Inflammatory macrophage (primary cell): ENCODE results near the gene OR2G6.
A peak's percentile ranks its signal among the peaks of the same experiment; 100 is the strongest.
"Not testable (repeated sequence)": the region's sequence is repeated elsewhere in the genome, so short reads cannot be mapped to it uniquely, and the experiment has no call there.

Experiments
- DNase-seq, 2 donors: peaks; one replicate each; pipeline ENCODE4 v3.0.0-alpha.2; 2020 to 2022
- total RNA-seq, 18 experiments: gene quantifications; one replicate each; lab custom pipeline; 2026; ENCODE audit warnings: mixed read lengths in 6 of 18, inconsistent platforms in 2 of 18; lab: John Stamatoyannopoulos, UW

Gene OR2G6
- 0 to 0.13 (median 0) reads per million in 18 experiments for total RNA-seq

GRCh38 chr1:248507773-248508172 lies at the start of gene OR2G6:
Gene OR2G6, plus strand, starts transcription at chr1:248508073. Its CDS starts 13,574 bp downstream, at chr1:248521647.
- not testable (repeated sequence) for DNase-seq

GRCh38 chr1:248459117-248459516 lies 48.8 kb upstream of the OR2G6 start:
- not testable (repeated sequence) for DNase-seq

DNA sequence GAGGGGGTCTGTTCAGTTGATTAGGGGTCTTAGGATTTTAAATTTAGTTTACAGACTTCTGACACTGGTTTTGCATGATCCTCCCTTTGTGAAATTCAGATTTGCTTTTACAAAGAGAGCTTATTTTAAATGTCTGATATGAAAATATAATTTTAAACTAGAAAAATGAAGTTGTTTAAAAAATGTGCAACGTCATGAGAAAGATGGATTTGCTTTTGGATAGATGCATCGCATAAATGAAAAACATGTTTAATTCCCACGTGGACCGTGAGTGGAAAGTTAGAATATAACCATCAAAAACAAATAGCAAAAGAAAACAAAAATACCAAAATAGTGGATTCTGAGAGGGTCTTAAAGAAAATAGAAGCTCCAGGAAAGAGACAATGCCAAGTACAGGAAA lies 36.7 kb upstream of the OR2G6 start:
- no peak for DNase-seq

DNA sequence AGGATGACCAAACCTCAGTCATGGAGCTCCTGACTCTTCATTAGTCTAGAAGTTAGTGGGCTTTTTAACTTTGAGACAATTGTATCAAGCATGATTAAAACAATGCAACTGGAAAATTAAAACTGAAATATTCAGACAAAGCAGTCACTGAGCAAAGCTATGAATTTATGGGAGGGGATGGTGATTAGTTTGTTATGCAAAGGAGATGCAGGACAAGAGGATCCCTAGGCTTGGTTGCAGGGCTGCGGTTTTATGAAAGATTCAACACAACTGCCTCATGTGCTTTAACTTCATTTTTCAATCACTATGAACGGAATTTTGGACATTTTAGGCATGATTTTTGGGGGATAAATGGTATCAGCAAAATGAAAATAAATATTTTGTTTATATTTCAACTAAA lies 35.8 kb upstream of the OR2G6 start:
- DNase-seq: not testable (repeated sequence)

DNA sequence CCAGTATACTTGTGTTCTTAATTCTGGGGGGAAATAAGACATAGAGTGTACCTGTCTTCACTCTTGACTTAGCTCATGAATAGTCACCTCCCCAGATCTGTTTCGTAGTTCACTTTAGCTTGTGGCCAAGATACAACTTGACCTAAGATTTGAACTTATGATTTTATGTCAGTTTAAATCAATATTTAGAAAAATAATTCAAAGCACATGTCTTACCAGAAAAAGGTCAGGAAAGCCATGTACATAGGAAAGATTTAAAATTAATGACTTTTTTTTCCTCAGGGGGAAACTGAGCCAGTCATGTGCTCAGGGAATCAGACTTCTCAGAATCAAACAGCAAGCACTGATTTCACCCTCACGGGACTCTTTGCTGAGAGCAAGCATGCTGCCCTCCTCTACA lies 34.8 kb upstream of the OR2G6 start, which contains the start of gene OR2T3:
TSS of gene OR2T3 (plus strand) at position 301 of the 400 bp plus-strand sequence. CDS start at position 301, 0 bp downstream.
- not testable (repeated sequence) for DNase-seq

- DNase-seq: not testable (repeated sequence)
Observed at GRCh38 chr1:248475660-248476059, 32.2 kb upstream of the OR2G6 start.

DNA sequence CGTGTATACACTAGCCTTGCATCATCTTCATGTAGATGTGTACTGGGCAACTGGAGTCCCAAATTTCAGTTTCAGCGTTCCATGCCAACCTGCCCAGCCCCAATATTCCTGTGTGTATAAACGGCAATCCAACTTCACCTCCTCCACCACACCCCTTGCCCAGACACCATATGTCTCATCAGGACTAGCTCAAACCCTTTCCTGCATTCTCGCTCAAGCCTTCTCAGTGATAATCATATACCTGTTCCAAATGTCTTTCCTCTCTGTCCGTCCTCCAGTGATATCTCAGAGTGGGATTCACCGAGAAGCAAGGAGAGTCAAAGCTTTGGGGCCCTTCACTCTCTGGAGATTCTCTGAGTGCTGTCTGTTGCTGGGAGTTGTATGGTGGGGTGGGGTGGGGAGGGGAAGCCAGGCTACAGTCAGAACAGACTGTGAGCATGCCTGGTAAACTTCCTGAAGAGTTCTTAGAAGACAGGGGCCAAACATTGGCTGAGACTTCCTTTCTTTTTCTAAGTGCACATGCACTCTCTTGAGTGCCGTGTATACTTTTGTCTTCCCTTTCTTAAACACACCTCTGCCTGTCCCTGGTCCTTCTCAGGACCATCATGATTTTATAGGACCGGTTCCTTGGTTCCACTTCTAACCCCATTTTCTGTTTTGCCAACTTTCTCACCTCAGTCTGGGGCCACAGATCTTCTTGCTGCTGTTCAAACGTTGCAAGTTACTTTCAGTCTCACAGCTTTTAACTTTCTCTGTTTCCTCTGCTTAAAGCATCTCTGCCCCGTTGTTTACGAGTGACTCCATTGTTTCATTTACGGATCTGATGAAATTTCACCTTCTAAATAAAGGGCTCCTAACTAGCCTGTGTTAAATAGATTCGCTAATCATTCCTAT lies 25.9 kb upstream of the OR2G6 start:
- not testable (repeated sequence) for DNase-seq

DNA sequence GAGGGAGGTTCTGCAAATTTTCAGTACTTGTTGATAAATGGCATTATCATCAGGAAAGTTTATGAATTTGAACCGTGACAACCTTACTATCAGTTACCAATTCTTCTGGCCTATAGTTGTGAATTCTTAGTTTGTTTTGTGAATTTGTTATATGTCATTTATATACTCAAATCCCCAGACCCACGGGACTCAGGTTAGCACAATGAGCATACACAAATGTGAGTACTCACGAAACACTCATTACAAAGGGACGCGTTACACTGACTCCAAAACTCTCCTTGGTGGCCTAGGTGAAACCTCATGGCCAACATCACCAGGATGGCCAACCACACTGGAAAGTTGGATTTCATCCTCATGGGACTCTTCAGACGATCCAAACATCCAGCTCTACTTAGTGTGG lies 19.6 kb upstream of the OR2G6 start, which contains the start of gene OR2T5:
TSS of gene OR2T5 (plus strand) at position 301 of the 400 bp plus-strand sequence. CDS start at position 301, 0 bp downstream.
- not testable (repeated sequence) for DNase-seq

GRCh38 chr1:248496661-248497060 lies 11.2 kb upstream of the OR2G6 start:
- DNase-seq: not testable (repeated sequence)

DNA sequence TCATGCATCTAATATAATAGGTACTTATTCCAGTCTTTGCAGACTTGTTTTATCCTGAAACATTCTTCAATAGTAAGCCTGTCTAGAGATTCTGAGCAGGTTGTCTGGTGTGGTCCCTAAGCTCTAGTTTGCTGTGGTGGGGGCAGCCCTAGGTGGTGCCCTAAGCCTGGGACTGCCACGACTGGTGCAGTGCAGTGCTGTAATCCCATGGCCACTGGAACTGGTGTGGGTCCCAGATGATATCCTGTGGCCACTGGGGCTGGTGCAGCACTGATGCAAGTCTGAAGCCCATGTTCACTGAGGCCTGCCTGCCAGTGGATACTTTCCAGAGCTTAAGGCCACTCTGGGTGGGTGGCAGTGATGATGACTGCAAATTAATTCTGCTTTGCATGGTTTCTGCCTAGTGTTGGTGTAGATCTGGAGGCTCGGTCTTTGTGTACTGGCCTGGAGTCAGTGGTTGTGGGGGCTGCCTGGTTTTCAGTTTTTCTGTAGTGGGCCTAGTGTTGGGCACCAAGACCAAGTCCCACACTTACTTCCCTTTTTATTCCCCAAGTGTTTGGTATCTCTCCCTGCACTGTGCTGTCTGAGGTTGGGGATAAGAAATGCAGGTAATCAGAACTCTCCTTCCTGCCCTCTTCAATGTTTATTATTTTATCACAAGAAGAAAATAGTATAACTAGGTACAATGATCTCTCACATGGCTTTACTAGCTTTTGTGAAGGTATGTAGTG lies 7.4 kb upstream of the OR2G6 start:
- not testable (repeated sequence) for DNase-seq

DNA sequence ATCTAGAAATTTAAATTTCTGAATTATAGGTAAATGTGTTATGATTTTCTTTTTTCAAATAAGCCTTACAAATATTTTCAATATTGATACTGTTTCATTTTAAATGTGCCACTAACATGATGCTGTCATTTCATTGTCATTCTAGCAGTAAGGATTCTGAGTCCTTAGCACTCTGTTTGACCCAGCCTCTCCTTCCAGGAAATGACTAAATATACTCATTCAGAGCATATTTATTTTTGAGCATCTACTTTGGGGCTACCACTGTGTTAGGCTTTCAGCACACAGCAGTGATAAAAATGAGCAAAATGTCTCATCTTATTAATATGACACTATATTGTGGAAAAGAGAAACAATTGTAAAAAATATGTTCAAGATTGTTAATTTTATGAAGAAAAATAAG lies 2.3 kb downstream of the OR2G6 start:
- DNase-seq: not testable (repeated sequence)

DNA sequence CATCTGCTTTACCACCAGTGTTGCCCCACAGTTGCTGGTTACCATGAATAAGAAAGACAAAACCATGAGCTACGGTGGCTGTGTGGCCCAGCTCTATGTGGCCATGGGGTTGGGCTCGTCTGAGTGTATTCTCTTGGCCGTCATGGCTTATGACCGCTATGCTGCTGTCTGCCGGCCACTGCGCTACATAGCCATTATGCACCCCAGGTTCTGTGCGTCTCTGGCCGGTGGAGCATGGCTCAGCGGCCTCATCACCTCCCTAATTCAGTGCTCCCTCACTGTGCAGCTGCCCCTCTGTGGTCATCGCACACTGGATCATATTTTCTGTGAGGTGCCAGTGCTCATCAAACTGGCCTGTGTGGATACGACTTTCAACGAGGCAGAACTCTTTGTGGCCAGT lies 14.0 kb downstream of the OR2G6 start:
- no peak for DNase-seq

GRCh38 chr1:248537449-248537848 lies 29.6 kb downstream of the OR2G6 start:
- DNase-seq: not testable (repeated sequence)

DNA sequence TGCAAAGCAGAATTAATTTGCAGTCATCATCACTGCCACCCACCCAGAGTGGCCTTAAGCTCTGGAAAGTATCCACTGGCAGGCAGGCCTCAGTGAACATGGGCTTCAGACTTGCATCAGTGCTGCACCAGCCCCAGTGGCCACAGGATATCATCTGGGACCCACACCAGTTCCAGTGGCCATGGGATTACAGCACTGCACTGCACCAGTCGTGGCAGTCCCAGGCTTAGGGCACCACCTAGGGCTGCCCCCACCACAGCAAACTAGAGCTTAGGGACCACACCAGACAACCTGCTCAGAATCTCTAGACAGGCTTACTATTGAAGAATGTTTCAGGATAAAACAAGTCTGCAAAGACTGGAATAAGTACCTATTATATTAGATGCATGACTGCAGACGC lies 39.5 kb downstream of the OR2G6 start:
- DNase-seq: not testable (repeated sequence)

- not testable (repeated sequence) for DNase-seq
Observed at GRCh38 chr1:248551027-248551426, 43.2 kb downstream of the OR2G6 start.

DNA sequence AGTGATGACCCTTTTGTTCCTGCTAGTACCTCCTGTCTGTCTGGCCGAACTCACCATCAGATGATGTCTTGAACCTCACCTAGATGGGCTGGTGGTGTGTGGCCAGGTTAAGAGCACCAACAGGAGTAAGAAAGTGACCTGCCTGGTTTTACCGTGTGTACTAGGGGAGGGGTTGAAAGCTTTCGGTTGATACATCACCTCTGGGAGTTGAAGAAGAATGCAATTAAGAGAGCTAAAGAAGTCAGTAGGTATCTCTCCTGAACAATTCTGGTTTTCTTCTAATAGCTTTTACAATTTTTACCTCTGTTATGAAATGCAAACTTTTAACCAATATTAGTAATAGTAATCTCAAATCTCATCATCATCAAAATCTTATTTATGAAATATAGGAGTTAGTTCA lies 54.8 kb downstream of the OR2G6 start, which contains the start of gene OR2T29:
TSS of gene OR2T29 (minus strand) at position 101 of the 400 bp plus-strand sequence. CDS start 3,281 bp downstream, outside the sequence.
- not testable (repeated sequence) for DNase-seq

DNA sequence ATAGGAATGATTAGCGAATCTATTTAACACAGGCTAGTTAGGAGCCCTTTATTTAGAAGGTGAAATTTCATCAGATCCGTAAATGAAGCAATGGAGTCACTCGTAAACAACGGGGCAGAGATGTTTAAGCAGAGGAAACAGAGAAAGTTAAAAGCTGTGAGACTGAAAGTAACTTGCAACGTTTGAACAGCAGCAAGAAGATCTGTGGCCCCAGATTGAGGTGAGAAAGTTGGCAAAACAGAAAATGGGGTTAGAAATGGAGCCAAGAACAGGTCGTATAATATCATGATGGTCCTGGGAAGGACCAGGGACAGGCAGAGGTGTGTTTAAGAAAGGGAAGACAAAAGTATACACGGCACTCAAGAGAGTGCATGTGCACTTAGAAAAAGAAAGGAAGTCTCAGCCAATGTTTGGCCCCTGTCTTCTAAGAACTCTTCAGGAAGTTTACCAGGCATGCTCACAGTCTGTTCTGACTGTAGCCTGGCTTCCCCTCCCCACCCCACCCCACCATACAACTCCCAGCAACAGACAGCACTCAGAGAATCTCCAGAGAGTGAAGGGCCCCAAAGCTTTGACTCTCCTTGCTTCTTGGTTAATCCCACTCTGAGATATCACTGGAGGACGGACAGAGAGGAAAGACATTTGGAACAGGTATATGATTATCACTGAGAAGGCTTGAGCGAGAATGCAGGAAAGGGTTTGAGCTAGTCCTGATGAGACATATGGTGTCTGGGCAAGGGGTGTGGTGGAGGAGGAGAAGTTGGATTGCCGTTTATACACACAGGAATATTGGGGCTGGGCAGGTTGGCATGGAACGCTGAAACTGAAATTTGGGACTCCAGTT lies 57.9 kb downstream of the OR2G6 start:
- DNase-seq: not testable (repeated sequence)

DNA sequence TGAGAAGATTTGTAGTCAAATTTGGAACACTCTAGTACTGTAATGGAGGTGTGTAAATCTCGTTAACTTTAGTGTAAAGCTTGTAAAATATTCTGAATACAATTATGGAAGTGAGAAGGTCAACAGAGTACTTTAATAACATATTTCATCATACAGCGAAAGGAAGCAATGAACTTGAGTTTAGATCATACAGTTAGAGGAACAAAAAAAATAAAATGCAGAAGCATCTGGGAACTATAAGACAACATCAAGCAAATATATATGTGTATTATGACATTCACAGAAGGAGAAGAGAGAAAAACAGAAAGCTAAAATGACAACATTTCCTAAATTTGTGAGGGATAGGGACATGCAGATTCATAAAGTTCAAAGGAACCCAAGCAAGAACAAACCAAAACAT lies 61.2 kb downstream of the OR2G6 start:
- peak; percentile 15 to 91 for DNase-seq

DNA sequence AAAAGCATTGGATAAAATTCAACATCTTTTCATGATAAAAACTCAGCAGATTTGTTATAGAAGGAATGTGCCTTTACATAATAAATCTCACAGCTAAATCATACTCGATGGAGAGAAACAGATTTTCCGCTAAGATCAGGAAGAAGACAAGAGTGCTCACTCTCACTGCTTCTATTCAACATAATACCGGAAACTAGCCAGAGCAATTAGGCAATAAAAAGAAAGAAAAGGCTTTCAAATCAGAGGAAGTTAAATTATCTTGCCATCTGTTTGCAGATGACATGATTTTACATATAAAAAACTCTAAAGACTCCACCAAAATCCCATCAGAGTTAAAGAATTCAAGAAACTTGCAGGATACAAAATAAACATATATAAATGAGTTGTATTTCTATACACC lies 62.9 kb downstream of the OR2G6 start:
- DNase-seq: peak in 1 of 2 donors; percentile 63

DNA sequence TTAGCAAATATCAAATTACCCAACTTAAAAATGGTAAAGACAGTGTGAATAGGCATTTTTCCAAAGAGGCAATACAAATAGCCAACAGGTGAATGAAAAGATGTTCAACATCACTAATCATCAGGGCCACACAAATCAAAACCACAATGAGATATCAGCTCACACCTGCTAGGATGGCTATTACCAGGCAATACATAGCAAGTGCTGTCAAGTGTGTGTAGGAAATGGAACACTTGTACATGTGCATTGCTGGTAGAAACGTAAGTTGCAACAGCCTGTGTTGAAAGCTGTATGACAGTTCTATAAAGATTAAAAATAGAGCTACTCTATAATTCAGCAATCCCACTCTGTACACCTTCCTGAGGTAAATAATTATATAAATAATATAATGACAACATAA lies 64.2 kb downstream of the OR2G6 start:
- not testable (repeated sequence) for DNase-seq

DNA sequence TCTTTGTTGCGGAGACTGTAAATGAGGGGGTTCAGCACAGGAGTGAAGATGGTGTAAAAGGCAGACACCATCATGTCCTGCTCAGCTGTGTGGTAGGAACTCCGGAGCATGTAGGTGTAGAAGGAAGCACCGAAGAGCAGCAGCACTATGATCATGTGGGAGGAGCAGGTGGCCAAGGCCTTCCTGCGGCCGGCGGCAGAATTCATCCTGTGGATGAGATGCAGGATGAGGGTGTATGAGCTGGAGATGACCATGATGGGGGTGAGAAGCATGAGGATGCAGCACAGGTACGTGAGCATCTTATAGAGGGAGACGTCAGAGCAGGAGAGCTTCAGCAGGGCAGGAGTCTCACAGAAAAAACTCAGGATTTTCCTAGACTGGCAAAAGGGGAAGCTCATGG lies 66.0 kb downstream of the OR2G6 start:
- DNase-seq: not testable (repeated sequence)

DNA sequence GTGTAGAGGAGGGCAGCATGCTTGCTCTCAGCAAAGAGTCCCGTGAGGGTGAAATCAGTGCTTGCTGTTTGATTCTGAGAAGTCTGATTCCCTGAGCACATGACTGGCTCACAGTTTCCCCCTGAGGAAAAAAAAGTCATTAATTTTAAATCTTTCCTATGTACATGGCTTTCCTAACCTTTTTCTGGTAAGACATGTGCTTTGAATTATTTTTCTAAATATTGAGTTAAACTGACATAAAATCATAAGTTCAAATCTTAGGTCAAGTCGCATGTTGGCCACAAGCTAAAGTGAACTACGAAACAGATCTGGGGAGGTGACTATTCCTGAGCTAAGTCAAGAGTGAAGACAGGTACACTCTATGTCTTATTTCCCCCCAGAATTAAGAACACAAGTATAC lies 66.8 kb downstream of the OR2G6 start, which contains the start of gene OR2T34:
TSS of gene OR2T34 (minus strand) at position 101 of the 400 bp plus-strand sequence. CDS start at position 101, 0 bp downstream.
- not testable (repeated sequence) for DNase-seq
